Measurements from ENCODE around the gene RHOB. TPM values are rescaled to one million over a fixed set of nuclear protein-coding genes. Genes with fewer than 3 reads are reported as not detected.
A peak's percentile ranks its signal among the peaks of the same experiment; 100 is the strongest.

The RHOB gene
- total and polyA plus RNA-seq, 2 of the 13 experiments (the other 11 are each of a cell fraction or from before 2014, with no cell fraction given) = 192 to 268 TPM

- ChIA-PET POLR2A (interaction anchor here (1.5 to 18.3 kb wide), 8 partner anchors 15 to 182 kb away, joined by 11 to 1537 read pairs (median 125); no protein-coding TSS in a partner anchor), CTCF (ENCODE audit: low intra/inter-chr PET ratio, low total read pairs) (interaction anchor here (0.8 to 1.3 kb wide), 3 partner anchors 72 to 183 kb away, joined by 3 to 4 read pairs (median 4); no protein-coding TSS in a partner anchor)
- H3K9ac ChIP-seq (ENCODE audit: insufficient read depth, low read depth, low read length) = no peak overlapping the region
- peaks cover 26% of the 10 kb centered on the region for H4K20me1 ChIP-seq (ENCODE audit: insufficient read depth, low read length)
- H3K4me3 ChIP-seq (replicated peaks in 1 of 3; ENCODE audit: insufficient read depth in 1 of 3, low read depth in 2 of 3, low read length in 3 of 3) = no peak overlapping the region
- DNase-seq (ENCODE audit: low spot score) (no peak), FAIRE-seq (no peak), ATAC-seq (peak; percentile 0; the same call in 1 of the 3 replicates)
- peaks cover 14% of the 10 kb centered on the region for H3K79me2 ChIP-seq (ENCODE audit: insufficient read depth, low read length)
- in situ Hi-C loops (cut with HindIII; ENCODE audit: extremely low pct_ligation_motif_present, low pct_unique_long_range_greater_than_20kb) = loop anchor here (5.0 kb wide), 1 partner anchor 34 kb away; no protein-coding TSS in a partner anchor
- H2AFZ ChIP-seq (ENCODE audit: low read length) = no peak overlapping the region
- no peaks in the 10 kb centered on the region; a peak in 1 of 5 replicates for H3K27me3 ChIP-seq (ENCODE audit: control insufficient read depth in 1 of 2, insufficient read depth in 2 of 2, low read length in 2 of 2)
- BruUV-seq (replicated peaks) = no TSS peak
- H3K9me3 ChIP-seq (ENCODE audit: low read length) = no peaks in the 10 kb centered on the region
- peaks cover 0 to 6% of the 10 kb centered on the region in 2 experiments; a peak in 3 of 5 replicates for H3K36me3 ChIP-seq (replicated peaks in 1 of 2; ENCODE audit: control insufficient read depth in 1 of 2, insufficient read depth in 2 of 2, low read length in 2 of 2)
- TF ChIP-seq POLR2AphosphoS2 (IDR thresholded peaks at IDR 0.05; ENCODE audit: low read depth, low read length) = no peak
- H3K4me2 ChIP-seq (ENCODE audit: low read depth, low read length) = no peak overlapping the region
- H3K4me1 ChIP-seq (ENCODE audit: insufficient read depth, low read length) = peaks cover 61% of the 10 kb centered on the region
- 88% methylated on average over 3 of the region's 3 CpGs for WGBS (ENCODE audit: low lambda C conversion rate)
- no peak overlapping the region for H3K27ac ChIP-seq (ENCODE audit: extremely low read length, insufficient read depth, low read length)
- intact Hi-C loops (cut with micrococcal nuclease; ENCODE audit: unreplicated experiment) = no loop called here
Measured at GRCh38 chr2:20453087-20453486, 6.2 kb downstream of the RHOB start.

- TF ChIP-seq FOXM1 (CRISPR knock-in tag; IDR thresholded peaks at IDR 0.05) = no peak
- no peak for TF ChIP-seq TBX2 (CRISPR knock-in tag; IDR thresholded peaks at IDR 0.05; ENCODE audit: borderline replicate concordance)
- TF ChIP-seq KLF9 (CRISPR knock-in tag; IDR thresholded peaks at IDR 0.05; ENCODE audit: low read depth) = no peak
- TF ChIP-seq TBP (CRISPR knock-in tag; IDR thresholded peaks at IDR 0.05) = no peak
- no peak for TF ChIP-seq SOX13 (IDR thresholded peaks at IDR 0.05)
- no peak for TF ChIP-seq SOX13 (CRISPR knock-in tag; conservative IDR thresholded peaks at IDR 0.05 in 1 of 2, IDR thresholded peaks at IDR 0.05 in 1 of 2)
- Histone ChIP-seq H3K27me3 (ENCODE audit: control insufficient read depth in 1 of 2, insufficient read depth in 2 of 2, low read length in 2 of 2) (no peaks in the 10 kb centered on the region), H3K27ac (ENCODE audit: extremely low read length, insufficient read depth, low read length) (no peak overlapping the region), H3K9ac (ENCODE audit: insufficient read depth, low read depth, low read length) (no peak overlapping the region), H3K4me2 (ENCODE audit: low read depth, low read length) (no peak overlapping the region), H2AFZ (ENCODE audit: low read length) (no peak overlapping the region), H3K9me3 (ENCODE audit: low read length) (no peaks in the 10 kb centered on the region), H4K20me1 (ENCODE audit: insufficient read depth, low read length) (peaks cover 14% of the 10 kb centered on the region), H3K4me3 (replicated peaks in 1 of 3; ENCODE audit: insufficient read depth in 1 of 3, low read depth in 2 of 3, low read length in 3 of 3) (no peak overlapping the region), H3K4me1 (ENCODE audit: insufficient read depth, low read length) (peaks cover 69% of the 10 kb centered on the region), H3K36me3 (replicated peaks in 1 of 2; ENCODE audit: control insufficient read depth in 1 of 2, insufficient read depth in 2 of 2, low read length in 2 of 2) (no peaks in the 10 kb centered on the region), H3K79me2 (ENCODE audit: insufficient read depth, low read length) (peaks cover 2% of the 10 kb centered on the region)
- intact Hi-C loops (cut with micrococcal nuclease; ENCODE audit: unreplicated experiment) = no loop called here
- WGBS (ENCODE audit: low lambda C conversion rate) = 68% methylated on average over 7 of the region's 7 CpGs
- no peak for DNase-seq (ENCODE audit: low spot score)
- in situ Hi-C loops (cut with HindIII; ENCODE audit: extremely low pct_ligation_motif_present, low pct_unique_long_range_greater_than_20kb) = loop anchor here (5.0 kb wide), 1 partner anchor 33 kb away; no protein-coding TSS in a partner anchor
- peak; percentile 8 for FAIRE-seq
- no peak for ATAC-seq
- CTCF ChIA-PET (ENCODE audit: low intra/inter-chr PET ratio, low total read pairs) = no interaction called here
- POLR2A ChIA-PET = interaction anchor here (0.9 to 18.3 kb wide), 3 partner anchors 10 to 134 kb away, joined by 3 to 1537 read pairs (median 4); no protein-coding TSS in a partner anchor
- BruUV-seq (replicated peaks) = no TSS peak
Measured at GRCh38 chr2:20454036-20454981, 7.4 kb downstream of the RHOB start.
